Measurements from ENCODE around the gene ZNF490. TPM values are rescaled to one million over a fixed set of nuclear protein-coding genes. Genes with fewer than 3 reads are reported as not detected.

The ZNF490 gene
- total and polyA plus RNA-seq, 10 of the 15 experiments (the other 5 are each of a cell fraction or from before 2014, with no cell fraction given) = 0.57 to 8.4 (median 3.2) TPM

GRCh38 chr19:12639901-12640613 lies 29.4 kb upstream of the ZNF490 start (continued):
- TF ChIP-seq BRCA1 (IDR thresholded peaks at IDR 0.05; ENCODE audit: low read depth, low read length) = no peak
- TF ChIP-seq MEF2A (IDR thresholded peaks at IDR 0.05; ENCODE audit: insufficient read depth, low read depth, low read length) = no peak
- peak; percentile 68 for TF ChIP-seq IKZF1 (conservative IDR thresholded peaks at IDR 0.05)
- TF ChIP-seq ZBTB11 (CRISPR knock-in tag; IDR thresholded peaks at IDR 0.05) = no peak
- peak; percentile 72; the same call in 1 of the 2 replicates for TF ChIP-seq MLLT1 (IDR thresholded peaks at IDR 0.05)
- 0 out of 2 replicates have a peak, but pooled peaks have one; percentile 55 for TF ChIP-seq PAX5 (IDR thresholded peaks at IDR 0.05; ENCODE audit: borderline replicate concordance, low read depth, low read length)
- TF ChIP-seq REST (IDR thresholded peaks at IDR 0.05; ENCODE audit: low read depth, low read length) = no peak
- no peak for TF ChIP-seq FOXK2 (IDR thresholded peaks at IDR 0.05)
- peak; percentile 73; the same call in 1 of the 2 replicates for TF ChIP-seq GATAD2B (conservative IDR thresholded peaks at IDR 0.05; ENCODE audit: low read depth)
- no peak for TF ChIP-seq E2F8 (IDR thresholded peaks at IDR 0.05; ENCODE audit: low read depth, partially characterized antibody)
- peak; percentile 64; the same call in 1 of the 2 replicates for TF ChIP-seq RB1 (IDR thresholded peaks at IDR 0.05; ENCODE audit: borderline replicate concordance)
- no peak for TF ChIP-seq PML (IDR thresholded peaks at IDR 0.05; ENCODE audit: low read length)
- TF ChIP-seq SRF (IDR thresholded peaks at IDR 0.05; ENCODE audit: low read depth in 2 of 2, low read length in 2 of 2) = no peak
- TF ChIP-seq MAX (IDR thresholded peaks at IDR 0.05; ENCODE audit: low read depth, low read length) = peak; percentile 52; the same call in 1 of the 2 replicates
- peak; percentile 51; the same call in 1 of the 2 replicates for TF ChIP-seq EED (IDR thresholded peaks at IDR 0.05; ENCODE audit: low read depth)
- no peak for TF ChIP-seq SMAD1 (IDR thresholded peaks at IDR 0.05; ENCODE audit: low read depth, partially characterized antibody)
- TF ChIP-seq ETV6 (conservative IDR thresholded peaks at IDR 0.05 in 1 of 2, IDR thresholded peaks at IDR 0.05 in 1 of 2; ENCODE audit: borderline replicate concordance in 1 of 2, low read depth in 1 of 2) = no peak

All from GM12878 (cell line).